Measurements from ENCODE around the gene SEC31A.

SEC31A gene

DNA sequence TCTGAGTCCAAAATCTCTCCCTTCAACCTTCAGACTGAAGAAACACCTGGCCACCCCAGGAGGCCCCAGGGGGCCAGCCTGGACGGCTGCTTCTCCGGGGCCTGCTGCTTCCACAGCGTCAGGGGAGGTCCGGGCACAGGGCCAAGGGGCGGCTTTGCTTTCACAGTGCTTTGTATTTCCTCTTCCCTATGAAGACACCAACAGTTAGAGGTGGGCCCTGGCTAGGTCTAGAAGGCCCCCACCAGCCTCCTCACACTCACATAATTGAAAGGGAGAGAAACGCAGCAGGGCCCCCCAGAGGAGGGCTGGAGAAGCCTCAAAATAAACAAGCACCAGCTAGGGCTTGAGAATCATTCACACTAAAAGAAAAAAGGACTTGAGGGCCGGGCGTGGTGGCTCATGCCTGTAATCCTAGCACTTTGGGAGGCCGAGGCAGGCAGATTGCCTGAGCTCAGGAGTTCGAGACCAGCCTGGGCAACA lies 110.2 kb downstream of the SEC31A start:
- Histone ChIP-seq H3K4me3 (ENCODE audit: low read depth, low read length) (no peak overlapping the region), H3K36me3 (no peaks in the 10 kb centered on the region), H3K9me3 (no peaks in the 10 kb centered on the region), H3K4me1 (peaks cover 30% of the 10 kb centered on the region), H3K27me3 (no peaks in the 10 kb centered on the region)
- DNase-seq = peak; percentile 97
- TF ChIP-seq, protein P1, sequence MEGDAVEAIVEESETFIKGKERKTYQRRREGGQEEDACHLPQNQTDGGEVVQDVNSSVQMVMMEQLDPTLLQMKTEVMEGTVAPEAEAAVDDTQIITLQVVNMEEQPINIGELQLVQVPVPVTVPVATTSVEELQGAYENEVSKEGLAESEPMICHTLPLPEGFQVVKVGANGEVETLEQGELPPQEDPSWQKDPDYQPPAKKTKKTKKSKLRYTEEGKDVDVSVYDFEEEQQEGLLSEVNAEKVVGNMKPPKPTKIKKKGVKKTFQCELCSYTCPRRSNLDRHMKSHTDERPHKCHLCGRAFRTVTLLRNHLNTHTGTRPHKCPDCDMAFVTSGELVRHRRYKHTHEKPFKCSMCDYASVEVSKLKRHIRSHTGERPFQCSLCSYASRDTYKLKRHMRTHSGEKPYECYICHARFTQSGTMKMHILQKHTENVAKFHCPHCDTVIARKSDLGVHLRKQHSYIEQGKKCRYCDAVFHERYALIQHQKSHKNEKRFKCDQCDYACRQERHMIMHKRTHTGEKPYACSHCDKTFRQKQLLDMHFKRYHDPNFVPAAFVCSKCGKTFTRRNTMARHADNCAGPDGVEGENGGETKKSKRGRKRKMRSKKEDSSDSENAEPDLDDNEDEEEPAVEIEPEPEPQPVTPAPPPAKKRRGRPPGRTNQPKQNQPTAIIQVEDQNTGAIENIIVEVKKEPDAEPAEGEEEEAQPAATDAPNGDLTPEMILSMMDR (IDR thresholded peaks at IDR 0.05; ENCODE audit: low read depth, low read length) = no peak

GRCh38 chr4:82780170-82780751 lies 110.7 kb downstream of the SEC31A start:
- TF ChIP-seq, protein P1 (IDR thresholded peaks at IDR 0.05; ENCODE audit: low read depth, low read length) = no peak

GRCh38 chr4:82779032-82779431 lies 111.9 kb downstream of the SEC31A start:
- H3K9me3 ChIP-seq = no peaks in the 10 kb centered on the region
- H3K4me3 ChIP-seq (ENCODE audit: low read depth, low read length) = no peak overlapping the region
- TF ChIP-seq, protein P1 (IDR thresholded peaks at IDR 0.05; ENCODE audit: low read depth, low read length) = no peak
- no peaks in the 10 kb centered on the region for H3K36me3 ChIP-seq
- H3K27me3 ChIP-seq = no peaks in the 10 kb centered on the region
- no peak for DNase-seq
- H3K4me1 ChIP-seq = peaks cover 21% of the 10 kb centered on the region

More at GRCh38 chr4:82780170-82780751, 110.7 kb downstream of the SEC31A start:
- Histone ChIP-seq H3K27me3 (no peaks in the 10 kb centered on the region), H3K36me3 (no peaks in the 10 kb centered on the region), H3K4me3 (ENCODE audit: low read depth, low read length) (no peak overlapping the region), H3K4me1 (peaks cover 25% of the 10 kb centered on the region), H3K9me3 (no peaks in the 10 kb centered on the region)
- no peak for DNase-seq

- H3K4me1 ChIP-seq = peaks cover 19% of the 10 kb centered on the region
- no peaks in the 10 kb centered on the region for H3K27me3 ChIP-seq
- no peaks in the 10 kb centered on the region for H3K9me3 ChIP-seq
- no peaks in the 10 kb centered on the region for H3K36me3 ChIP-seq
- TF ChIP-seq, protein P1 (IDR thresholded peaks at IDR 0.05; ENCODE audit: low read depth, low read length) = no peak
- no peak for DNase-seq
- H3K4me3 ChIP-seq (ENCODE audit: low read depth, low read length) = no peak overlapping the region
Measured at GRCh38 chr4:82777857-82778525, 113.0 kb downstream of the SEC31A start.

GRCh38 chr4:82776925-82777542 lies 113.9 kb downstream of the SEC31A start:
- TF ChIP-seq, protein P1 (IDR thresholded peaks at IDR 0.05; ENCODE audit: low read depth, low read length) = no peak
- H3K4me3 ChIP-seq (ENCODE audit: low read depth, low read length) = no peak overlapping the region
- peaks cover 19% of the 10 kb centered on the region for H3K4me1 ChIP-seq
- H3K27me3 ChIP-seq = no peaks in the 10 kb centered on the region
- H3K9me3 ChIP-seq = no peaks in the 10 kb centered on the region
- no peak for DNase-seq
- no peaks in the 10 kb centered on the region for H3K36me3 ChIP-seq

DNA sequence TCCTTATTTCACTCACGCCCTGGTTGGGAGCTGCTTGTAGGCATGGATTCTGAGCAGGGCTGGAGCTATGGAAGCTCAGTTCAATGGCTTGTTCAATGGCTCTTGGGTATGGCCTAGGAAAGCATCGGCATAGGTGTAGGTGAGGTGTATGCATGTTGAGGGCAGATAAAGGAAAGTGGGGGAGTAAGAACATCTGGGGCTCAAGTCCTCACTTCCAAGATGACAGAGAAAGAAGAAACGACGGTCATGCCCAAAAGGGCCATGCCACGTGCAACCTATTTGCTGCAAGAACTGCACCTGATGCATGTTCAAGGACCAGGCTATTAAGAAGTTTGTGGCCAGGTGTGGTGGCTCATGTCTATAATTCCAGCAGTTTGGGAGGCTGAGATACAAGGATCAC lies 115.7 kb downstream of the SEC31A start:
- H3K27me3 ChIP-seq = no peaks in the 10 kb centered on the region
- TF ChIP-seq, protein P1 (IDR thresholded peaks at IDR 0.05; ENCODE audit: low read depth, low read length) = no peak
- peaks cover 4% of the 10 kb centered on the region for H3K4me1 ChIP-seq
- no peaks in the 10 kb centered on the region for H3K9me3 ChIP-seq
- no peak overlapping the region for H3K4me3 ChIP-seq (ENCODE audit: low read depth, low read length)
- DNase-seq = no peak
- no peaks in the 10 kb centered on the region for H3K36me3 ChIP-seq
